GM12892 (cell line): ENCODE results near the gene MZF1.
A peak's percentile ranks its signal among the peaks of the same experiment; 100 is the strongest.
"Not testable (repeated sequence)": the region's sequence is repeated elsewhere in the genome, so short reads cannot be mapped to it uniquely, and the experiment has no call there.

Experiments used
- DNase-seq: peaks from one replicate; pipeline ENCODE4 v3.0.0; 2011; ENCODE audit not compliant: insufficient read length
- FAIRE-seq: peaks from 2 replicates; lab custom pipeline; 2011; peaks lifted over from hg19 to GRCh38; lab: Jason Lieb, UNC
- POLR2A ChIP-seq: IDR thresholded peaks from 2 replicates; pipeline ENCODE4 v1.6.1; 2011; ENCODE audit warnings: low read depth, low read length, control low read depth
- POLR2AphosphoS5 ChIP-seq: IDR thresholded peaks from 2 replicates; pipeline ENCODE4 v1.6.1; 2011; ENCODE audit warnings: low read depth, low read length, control low read depth
- TAF1 ChIP-seq: IDR thresholded peaks from 2 replicates; pipeline ENCODE4 v1.6.1; 2011; ENCODE audit warnings: low read depth, mild to moderate bottlenecking, control low read depth, low read length, borderline replicate concordance

MZF1 gene

GRCh38 chr19:58578012-58578925 lies 5.1 kb upstream of the MZF1 start:
- no peak for TF ChIP-seq POLR2A
- TF ChIP-seq POLR2AphosphoS5, result no peak
- no peak for TF ChIP-seq TAF1
- FAIRE-seq (peak; percentile 38), DNase-seq (no peak)

DNA sequence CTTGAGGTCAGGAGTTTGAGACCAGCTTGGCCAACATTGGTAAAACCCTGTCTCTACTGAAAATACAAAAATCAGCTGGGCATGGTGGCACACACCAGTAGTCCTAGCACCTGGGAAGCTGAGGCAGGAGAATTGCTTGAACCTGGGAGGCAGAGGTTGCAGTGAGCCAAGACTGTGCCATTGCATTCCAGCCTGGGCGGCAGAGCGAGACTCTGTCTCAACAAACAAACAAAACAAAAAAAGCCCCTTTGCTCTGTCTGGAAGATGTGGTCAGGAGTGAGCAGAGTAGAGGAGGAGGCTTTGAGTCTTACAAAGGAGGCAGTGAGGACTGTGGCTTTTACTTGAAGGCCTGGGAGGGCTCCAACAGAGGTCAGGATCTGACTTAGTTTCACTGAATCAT lies 4.4 kb upstream of the MZF1 start:
- DNase-seq, FAIRE-seq: not testable (repeated sequence)

- DNase-seq (peak; percentile 72), FAIRE-seq (peak; percentile 90)
- TF ChIP-seq POLR2AphosphoS5, result peak; percentile 60
- TF ChIP-seq TAF1, result no peak
- TF ChIP-seq POLR2A, result peak; percentile 70; the same call in 1 of the 2 replicates
Measured at GRCh38 chr19:58575183-58576041, 2.3 kb upstream of the MZF1 start.

DNA sequence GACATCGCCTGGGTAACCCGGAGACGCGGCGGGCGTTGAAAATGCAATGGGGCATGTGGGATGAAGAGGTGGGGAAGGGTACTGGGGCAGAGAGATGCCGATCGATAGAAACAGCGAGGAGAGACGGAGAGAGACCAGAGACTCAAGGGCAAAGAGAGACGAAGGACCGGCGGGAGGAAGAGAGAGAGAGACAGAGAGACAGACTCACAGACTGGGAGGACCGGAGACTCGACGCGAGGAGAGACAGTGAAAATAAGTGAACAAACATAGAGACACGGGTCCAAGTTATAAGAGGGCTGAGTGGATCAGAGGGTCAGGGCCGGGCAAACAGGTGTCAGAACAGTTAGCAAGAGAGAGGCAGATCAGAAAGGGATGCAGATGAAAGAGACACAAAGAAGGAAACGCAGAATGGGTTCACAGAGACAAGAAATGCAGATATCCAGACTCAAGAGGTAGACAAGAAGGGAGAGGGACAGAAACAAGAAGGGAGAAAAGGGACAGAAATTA lies 576 bp upstream of the MZF1 start:
- TF ChIP-seq TAF1 (no peak), POLR2AphosphoS5 (no peak)
- no peak for FAIRE-seq
- no peak for DNase-seq

GRCh38 chr19:58572026-58572817 lies 913 bp downstream of the MZF1 start:
- no peak for DNase-seq
- no peak for FAIRE-seq
- TF ChIP-seq TAF1, result no peak
- no peak for TF ChIP-seq POLR2A
- TF ChIP-seq POLR2AphosphoS5, result no peak

- TF ChIP-seq POLR2A (no peak), TAF1 (no peak), POLR2AphosphoS5 (no peak)
- FAIRE-seq (no peak), DNase-seq (no peak)
Measured at GRCh38 chr19:58571575-58571947, 1.6 kb downstream of the MZF1 start.

DNA sequence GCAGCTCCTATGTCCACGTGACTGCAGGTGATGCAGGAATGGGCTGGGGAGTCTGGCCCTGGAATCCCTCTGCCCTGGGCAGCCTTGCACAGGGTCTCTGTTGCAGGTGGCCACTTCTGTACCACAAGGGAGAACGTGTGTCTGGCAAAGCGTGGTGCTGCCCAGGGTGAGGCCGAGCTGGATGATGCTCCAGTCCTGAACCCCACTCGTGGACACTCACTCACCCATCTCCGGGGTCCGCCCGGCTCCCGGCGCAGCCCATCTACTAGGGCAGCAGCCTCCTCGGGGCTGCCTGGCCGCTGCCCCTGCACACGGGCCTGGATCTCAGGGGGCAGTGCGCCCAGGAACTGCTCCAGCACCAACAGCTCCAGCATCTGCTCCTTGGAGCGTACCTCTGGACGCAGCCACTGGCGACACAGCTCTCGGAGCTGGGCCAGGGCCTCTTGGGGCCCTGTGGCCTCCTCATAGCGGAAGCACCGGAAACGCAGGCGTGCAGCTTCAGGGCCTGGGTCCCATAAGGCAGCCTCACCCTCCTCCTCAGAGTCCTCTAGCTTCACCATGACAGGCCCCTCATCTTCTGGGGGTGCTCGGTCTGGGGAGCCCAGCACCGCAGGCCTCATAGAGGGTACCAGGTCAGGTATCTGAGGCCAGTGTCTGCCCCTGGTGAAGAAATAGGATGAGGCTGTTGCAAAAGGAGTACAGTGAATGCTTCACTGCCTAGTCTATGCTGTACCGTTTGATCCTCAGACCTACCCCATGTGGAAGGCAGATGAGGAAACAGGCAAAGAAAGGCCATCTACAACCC lies 2.2 kb downstream of the MZF1 start:
- no peak for DNase-seq
- TF ChIP-seq POLR2AphosphoS5, result no peak
- TF ChIP-seq TAF1, result no peak
- TF ChIP-seq POLR2A, result no peak
- no peak for FAIRE-seq

GRCh38 chr19:58569943-58570670 lies 3.0 kb downstream of the MZF1 start:
- FAIRE-seq (no peak), DNase-seq (no peak)
- TF ChIP-seq POLR2AphosphoS5 (no peak), POLR2A (no peak), TAF1 (no peak)

- FAIRE-seq, result no peak
- DNase-seq, result no peak
- TF ChIP-seq POLR2AphosphoS5 (no peak), TAF1 (no peak), POLR2A (no peak)
Measured at GRCh38 chr19:58569191-58569942, 3.8 kb downstream of the MZF1 start.

- DNase-seq, result no peak
- no peak for FAIRE-seq
- TF ChIP-seq TAF1 (no peak), POLR2AphosphoS5 (no peak), POLR2A (no peak)
Measured at GRCh38 chr19:58568453-58569130, 4.5 kb downstream of the MZF1 start.
